H1 (cell line): ENCODE results near the gene NAGLU. TPM values are rescaled to one million over a fixed set of nuclear protein-coding genes. Genes with fewer than 3 reads are reported as not detected.

Experiments used
- CTCF ChIA-PET: fragments of 300-600 bp; sonication (Branson Sonifier 250); formaldehyde crosslinking; loops from one replicate; lab custom pipeline; 2021; ENCODE audit not compliant: partially characterized antibody; lab: Charles Lee
- POLR2A ChIA-PET: fragments of 300-600 bp; sonication (Branson Sonifier 250); formaldehyde crosslinking; loops from one replicate; lab custom pipeline; 2021; ENCODE audit warnings: inconsistent platforms; ENCODE audit not compliant: partially characterized antibody; lab: Charles Lee
- DNase-seq, 2 experiments: peaks; one replicate each; pipeline versions ENCODE4 v3.0.0 to v3.0.0-alpha.2; 2010 to 2022; ENCODE audit warnings: low spot score in 2 of 2, low read depth in 1 of 2, mixed read lengths in 1 of 2
- FAIRE-seq: peaks from 2 replicates; lab custom pipeline; 2011; peaks lifted over from hg19 to GRCh38; lab: Jason Lieb, UNC
- H2AFZ ChIP-seq: 2 replicates; pipeline ENCODE4 v1.8.1; 2012; ENCODE audit warnings: low read length, inconsistent platforms
- H2AK5ac ChIP-seq: 2 replicates; pipeline ENCODE4 v1.6.1; 2013; ENCODE audit warnings: low read depth, low read length
- H2BK120ac ChIP-seq: replicated peaks from 2 replicates; pipeline ENCODE3; 2013; ENCODE audit warnings: low read depth, low read length, inconsistent platforms
- H2BK12ac ChIP-seq: 2 replicates; pipeline ENCODE4 v1.6.1; 2013; ENCODE audit warnings: low read depth, low read length
- H2BK15ac ChIP-seq: 2 replicates; pipeline ENCODE4 v1.6.1; 2013; ENCODE audit warnings: low read length
- H2BK20ac ChIP-seq: 2 replicates; pipeline ENCODE4 v1.6.1; 2013; ENCODE audit warnings: low read length
- H2BK5ac ChIP-seq: 2 replicates; pipeline ENCODE4 v1.6.1; 2013; ENCODE audit warnings: low read depth, low read length
- H3K14ac ChIP-seq: 2 replicates; pipeline ENCODE4 v1.6.1; 2013; ENCODE audit warnings: inconsistent platforms; ENCODE audit not compliant: insufficient read length
- H3K18ac ChIP-seq: 2 replicates; pipeline ENCODE4 v1.6.1; 2013; ENCODE audit warnings: low read length; ENCODE audit errors: extremely low read depth
- H3K23ac ChIP-seq: 2 replicates; pipeline ENCODE4 v1.6.1; 2013; ENCODE audit warnings: inconsistent platforms; ENCODE audit not compliant: insufficient read length
- H3K23me2 ChIP-seq: 2 replicates; pipeline ENCODE4 v1.6.1; 2013; ENCODE audit warnings: low read depth, low read length
- H3K27ac ChIP-seq: 2 replicates; pipeline ENCODE4 v1.6.1; 2011; ENCODE audit warnings: low read depth, low read length, inconsistent platforms
- H3K27me3 ChIP-seq, 4 experiments: replicated peaks in 1 of 4; 1 replicate in 1 of 4; 2 replicates in 3 of 4; pipeline versions ENCODE4 v1.6.1 to v1.8.1; 2011 to 2013; ENCODE audit warnings: low read length in 3 of 4, mild to moderate bottlenecking in 3 of 4, inconsistent platforms in 2 of 4, mixed read lengths in 2 of 4, moderate library complexity in 1 of 4; ENCODE audit not compliant: control insufficient read depth in 3 of 4, insufficient read depth in 3 of 4; ENCODE audit errors: extremely low read depth in 1 of 4
- H3K36me3 ChIP-seq, 4 experiments: 2 replicates each; pipeline versions ENCODE4 v1.6.1 to v1.8.1; 2011 to 2013; ENCODE audit warnings: mild to moderate bottlenecking in 4 of 4, low read length in 3 of 4, moderate library complexity in 2 of 4, control low read depth in 1 of 4, inconsistent platforms in 1 of 4; ENCODE audit not compliant: insufficient read depth in 4 of 4, control insufficient read depth in 2 of 4
- H3K4ac ChIP-seq: replicated peaks from 2 replicates; pipeline ENCODE3; 2013; ENCODE audit warnings: low read length, low read depth, mixed read lengths, inconsistent platforms; ENCODE audit not compliant: insufficient read length
- H3K4me1 ChIP-seq, 4 experiments: replicated peaks in 1 of 4; 1 replicate in 1 of 4; 2 replicates in 3 of 4; pipeline versions ENCODE4 v1.6.1 to v1.8.1; 2011 to 2013; ENCODE audit warnings: low read length in 3 of 4, inconsistent platforms in 2 of 4, mixed read lengths in 1 of 4; ENCODE audit not compliant: insufficient read depth in 4 of 4, control insufficient read depth in 3 of 4
- H3K4me2 ChIP-seq, 2 experiments: 2 replicates each; pipeline versions ENCODE4 v1.6.1 to v1.8.1; 2011 to 2013; ENCODE audit warnings: low read depth in 2 of 2, low read length in 2 of 2, control low read depth in 1 of 2, inconsistent platforms in 1 of 2, mild to moderate bottlenecking in 1 of 2; ENCODE audit not compliant: insufficient read depth in 1 of 2
- H3K4me3 ChIP-seq, 4 experiments: fragments of 200-600, 300-600 bp in 1 of 4; sonication (generic), shearing (Covaris generic), sonication (Bioruptor Twin) in 1 of 4; 2 replicates each; pipeline versions ENCODE4 v1.5.1 to v1.8.1; 2011 to 2016; ENCODE audit warnings: low read length in 4 of 4, low read depth in 3 of 4, control low read depth in 2 of 4, inconsistent platforms in 2 of 4, mild to moderate bottlenecking in 2 of 4, mixed read lengths in 1 of 4, moderate library complexity in 1 of 4; ENCODE audit not compliant: insufficient read depth in 2 of 4; ENCODE audit errors: extremely low read depth in 1 of 4
- H3K56ac ChIP-seq: replicated peaks from 2 replicates; pipeline ENCODE3; 2013; ENCODE audit warnings: low read depth, mild to moderate bottlenecking, mixed read lengths, low read length, inconsistent platforms; ENCODE audit not compliant: insufficient read length
- H3K79me1 ChIP-seq: 2 replicates; pipeline ENCODE4 v1.6.1; 2013; ENCODE audit warnings: low read depth, low read length, control low read depth
- H3K79me2 ChIP-seq, 2 experiments: 2 replicates each; pipeline versions ENCODE4 v1.6.1 to v1.8.1; 2012 to 2013; ENCODE audit warnings: low read length in 2 of 2, mild to moderate bottlenecking in 2 of 2, inconsistent platforms in 1 of 2; ENCODE audit not compliant: insufficient read depth in 2 of 2, control insufficient read depth in 1 of 2
- H3K9ac ChIP-seq, 4 experiments: replicated peaks in 1 of 4; 1 replicate in 1 of 4; 2 replicates in 3 of 4; pipeline versions ENCODE4 v1.6.1 to v1.8.1; 2011 to 2013; ENCODE audit warnings: low read depth in 3 of 4, low read length in 3 of 4, control low read depth in 2 of 4, mild to moderate bottlenecking in 2 of 4, moderate library complexity in 2 of 4, inconsistent platforms in 1 of 4; ENCODE audit errors: extremely low read depth in 1 of 4
- H3K9me3 ChIP-seq, 2 experiments: 2 replicates each; pipeline versions ENCODE4 v1.6.1 to v1.8.1; 2012 to 2013; ENCODE audit warnings: mild to moderate bottlenecking in 2 of 2, moderate library complexity in 2 of 2, control low read depth in 1 of 2, inconsistent platforms in 1 of 2, low read depth in 1 of 2, low read length in 1 of 2, mixed read lengths in 1 of 2; ENCODE audit not compliant: insufficient read depth in 2 of 2
- H4K20me1 ChIP-seq, 2 experiments: replicated peaks in 1 of 2; 2 replicates each; pipeline versions ENCODE3 to v1.8.1; 2011 to 2013; ENCODE audit warnings: inconsistent platforms in 2 of 2, low read length in 2 of 2, mild to moderate bottlenecking in 1 of 2; ENCODE audit not compliant: insufficient read depth in 2 of 2, control insufficient read depth in 1 of 2
- H4K5ac ChIP-seq: 2 replicates; pipeline ENCODE4 v1.6.1; 2013; ENCODE audit warnings: low read length, low read depth, mixed read lengths, inconsistent platforms; ENCODE audit not compliant: insufficient read length
- H4K8ac ChIP-seq: 2 replicates; pipeline ENCODE4 v1.8.0; 2013; ENCODE audit warnings: mild to moderate bottlenecking, moderate library complexity, low read length, inconsistent platforms; ENCODE audit not compliant: insufficient read depth; ENCODE audit errors: extremely low read depth
- H4K91ac ChIP-seq: replicated peaks from 2 replicates; pipeline ENCODE3; 2013; ENCODE audit warnings: low read length, mixed read lengths, inconsistent platforms; ENCODE audit not compliant: insufficient read length
- NRF1 ChIP-seq: IDR thresholded peaks from 2 replicates; pipeline ENCODE4 v1.6.1; 2011; ENCODE audit warnings: mild to moderate bottlenecking, low read depth, low read length, improper control_type of control experiment
- SP4 ChIP-seq: IDR thresholded peaks from 2 replicates; pipeline ENCODE4 v1.6.1; 2012; ENCODE audit warnings: low read length, inconsistent platforms
- WGBS, 2 experiments: shearing (Covaris generic) in 1 of 2; methylation state at CpG; one replicate each; pipeline versions ENCODE4 v1.1.6 to v1.1.7; 2013 to 2015; ENCODE audit warnings: low lambda C conversion rate in 2 of 2, mixed read lengths in 2 of 2, inconsistent platforms in 1 of 2, low coverage in 1 of 2, missing lambda C conversion rate in 1 of 2; ENCODE audit not compliant: insufficient replicate concordance in 2 of 2, insufficient coverage in 1 of 2, insufficient read length in 1 of 2; ENCODE audit errors: extremely low coverage in 1 of 2, missing lambda C conversion rate in 1 of 2; 5-methylcytosine and 5-hydroxymethylcytosine counted together
- polyA plus RNA-seq, 7 experiments: library from polyadenylated mRNA; depleted of rRNA in 3 of 7; stranded (reverse) in 5 of 7; unstranded in 2 of 7; fragments of >200 nt in 5 of 7; fragments of 200-250 nt in 2 of 7; gene quantifications; 1 replicate in 5 of 7; 2 replicates in 1 of 7; 4 replicates in 1 of 7; pipeline versions ENCODE4 v1.2.1 to v1.2.3, GENCODE V29; 2011 to 2013; ENCODE audit warnings: missing spikeins in 2 of 7, mixed read lengths in 2 of 7
- total RNA-seq: library from RNA; stranded (reverse); fragmentation: NEBNext Ultra II Directional; extraction: Animal tissue kit (Norgen Biotek cat#: 25700); gene quantifications from 2 replicates; pipeline ENCODE4 v1.2.1, GENCODE V29; 2021

The NAGLU gene
- total and polyA plus RNA-seq, 2 of the 8 experiments (the other 6 are each of a cell fraction or from before 2014, with no cell fraction given), result 21.3 to 21.6 TPM

DNA sequence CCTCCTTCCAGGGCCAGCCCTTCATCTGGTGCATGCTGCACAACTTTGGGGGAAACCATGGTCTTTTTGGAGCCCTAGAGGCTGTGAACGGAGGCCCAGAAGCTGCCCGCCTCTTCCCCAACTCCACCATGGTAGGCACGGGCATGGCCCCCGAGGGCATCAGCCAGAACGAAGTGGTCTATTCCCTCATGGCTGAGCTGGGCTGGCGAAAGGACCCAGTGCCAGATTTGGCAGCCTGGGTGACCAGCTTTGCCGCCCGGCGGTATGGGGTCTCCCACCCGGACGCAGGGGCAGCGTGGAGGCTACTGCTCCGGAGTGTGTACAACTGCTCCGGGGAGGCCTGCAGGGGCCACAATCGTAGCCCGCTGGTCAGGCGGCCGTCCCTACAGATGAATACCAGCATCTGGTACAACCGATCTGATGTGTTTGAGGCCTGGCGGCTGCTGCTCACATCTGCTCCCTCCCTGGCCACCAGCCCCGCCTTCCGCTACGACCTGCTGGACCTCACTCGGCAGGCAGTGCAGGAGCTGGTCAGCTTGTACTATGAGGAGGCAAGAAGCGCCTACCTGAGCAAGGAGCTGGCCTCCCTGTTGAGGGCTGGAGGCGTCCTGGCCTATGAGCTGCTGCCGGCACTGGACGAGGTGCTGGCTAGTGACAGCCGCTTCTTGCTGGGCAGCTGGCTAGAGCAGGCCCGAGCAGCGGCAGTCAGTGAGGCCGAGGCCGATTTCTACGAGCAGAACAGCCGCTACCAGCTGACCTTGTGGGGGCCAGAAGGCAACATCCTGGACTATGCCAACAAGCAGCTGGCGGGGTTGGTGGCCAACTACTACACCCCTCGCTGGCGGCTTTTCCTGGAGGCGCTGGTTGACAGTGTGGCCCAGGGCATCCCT, 7.4 kb downstream of the NAGLU start:
- POLR2A ChIA-PET, result interaction anchor here (0.6 kb wide), 1 partner anchor 11 kb away, joined by 3 read pairs; no protein-coding TSS in a partner anchor

More for the DNA sequence above, 7.4 kb downstream of the NAGLU start:
- Histone ChIP-seq H3K9me3 (no peaks in the 10 kb centered on the region), H3K4me1 (peaks cover 0 to 5% (median 4%) of the 10 kb centered on the region in 4 experiments; a peak in 4 of 7 replicates), H2BK12ac (no peak overlapping the region), H2BK120ac (no peak overlapping the region), H3K79me1 (no peaks in the 10 kb centered on the region; the same call in 1 of the 2 replicates), H3K36me3 (peaks cover 0 to 15% (median 8%) of the 10 kb centered on the region in 4 experiments; a peak in 5 of 8 replicates), H2AK5ac (no peak overlapping the region), H4K91ac (no peak overlapping the region), H3K4me2 (no peak overlapping the region), H3K18ac (no peak overlapping the region), H2AFZ (no peak overlapping the region), H3K79me2 (no peaks in the 10 kb centered on the region), H3K27me3 (no peaks in the 10 kb centered on the region), H2BK20ac (no peak overlapping the region), H3K56ac (no peak overlapping the region), H2BK15ac (no peak overlapping the region), H2BK5ac (no peak overlapping the region), H3K23me2 (no peaks in the 10 kb centered on the region; the same call in 1 of the 2 replicates), H3K4ac (no peak overlapping the region), H4K5ac (no peak overlapping the region), H3K4me3 (no peak overlapping the region), H3K9ac (no peak overlapping the region), H3K14ac (no peak overlapping the region), H4K8ac (no peak overlapping the region), H3K27ac (no peak overlapping the region), H4K20me1 (peaks cover 1 to 4% of the 10 kb centered on the region in 2 experiments), H3K23ac (no peak overlapping the region)
- DNase-seq (no peak), FAIRE-seq (no peak)
- TF ChIP-seq SP4 (no peak), NRF1 (no peak)
- WGBS, 2 experiments, result 92% methylated on average over 39 of the region's 39 CpGs; no CpG with 5 or more reads in 1 of the 2 experiments
- CTCF ChIA-PET, result interaction anchor here (1.1 to 2.3 kb wide), 4 partner anchors 14 to 113 kb away, joined by 3 to 6 read pairs (median 4); no protein-coding TSS in a partner anchor
